ENCODE results near the gene TM7SF3. TPM values are rescaled to one million over a fixed set of nuclear protein-coding genes. Genes with fewer than 3 reads are reported as not detected.

TM7SF3 gene
- total RNA-seq: 100 to 1,000 TPM in 3 of 4 donors, 10 to 100 TPM in 1; 78.6 to 124 (median 119) TPM

DNA sequence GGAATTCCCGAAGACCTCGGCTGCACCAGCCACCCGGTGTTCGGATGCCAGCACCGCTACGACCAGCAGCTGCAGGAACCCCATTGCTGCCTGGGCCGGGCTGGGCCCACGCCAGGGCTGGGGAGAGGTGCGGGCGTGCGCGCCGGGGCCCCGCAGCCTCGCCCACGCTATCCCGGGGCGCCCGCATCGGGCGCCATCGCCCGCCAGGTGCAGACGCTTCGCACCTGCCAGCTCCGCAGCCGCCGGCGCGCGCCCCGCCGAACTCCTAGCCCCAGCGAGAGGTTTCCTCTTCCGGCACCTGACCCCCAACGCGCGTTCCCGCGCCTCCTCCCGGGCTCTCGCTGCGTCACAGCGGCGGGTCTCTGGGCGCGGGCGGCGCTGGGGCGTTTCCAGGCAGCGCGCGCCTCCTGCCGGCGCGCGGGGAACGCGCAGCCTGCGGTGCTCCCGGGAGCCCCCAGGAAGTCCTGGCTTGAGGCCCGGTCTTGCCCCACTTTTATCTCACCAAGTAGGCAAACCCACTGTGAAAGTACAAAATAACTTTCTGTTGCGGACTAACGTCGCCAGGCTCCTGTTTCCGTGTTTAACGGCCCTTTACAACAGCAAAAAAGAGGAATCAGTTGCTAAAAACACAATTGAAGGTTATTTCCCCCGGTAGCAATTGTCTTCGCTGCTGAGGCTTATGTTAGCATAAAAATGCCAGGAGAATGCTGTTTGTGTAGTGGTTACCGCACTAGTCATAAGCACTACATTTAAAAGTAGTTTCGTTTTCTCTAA, at the start of gene TM7SF3:
Gene TM7SF3, minus strand, starts transcription at position 300 of the 774 bp plus-strand sequence. Its CDS starts 216 bp downstream, at position 84.
- Histone ChIP-seq H3K4me3 (peak within 1 kb of the TSS; percentile 78 to 98 (median 84)), H3K4me1 (peaks cover 4 to 61% (median 22%) of the 10 kb centered on the region in 4 donors), H3K27me3 (no peaks in the 10 kb centered on the region), H3K9me3 (no peaks in the 10 kb centered on the region), H3K27ac (peak within 1 kb of the TSS; percentile 92 to 95 (median 94)), H3K36me3 (no peaks in the 10 kb centered on the region)
- 1 to 2% methylated on average over 14 to 55 of the region's 71 CpGs for WGBS, 2 donors
- TF ChIP-seq POLR2A (IDR thresholded peaks at IDR 0.05) (peak; percentile 51 to 74), EP300 (IDR thresholded peaks at IDR 0.05) (peak in 1 of 2 donors; percentile 66)
- TF ChIP-seq, protein P1, sequence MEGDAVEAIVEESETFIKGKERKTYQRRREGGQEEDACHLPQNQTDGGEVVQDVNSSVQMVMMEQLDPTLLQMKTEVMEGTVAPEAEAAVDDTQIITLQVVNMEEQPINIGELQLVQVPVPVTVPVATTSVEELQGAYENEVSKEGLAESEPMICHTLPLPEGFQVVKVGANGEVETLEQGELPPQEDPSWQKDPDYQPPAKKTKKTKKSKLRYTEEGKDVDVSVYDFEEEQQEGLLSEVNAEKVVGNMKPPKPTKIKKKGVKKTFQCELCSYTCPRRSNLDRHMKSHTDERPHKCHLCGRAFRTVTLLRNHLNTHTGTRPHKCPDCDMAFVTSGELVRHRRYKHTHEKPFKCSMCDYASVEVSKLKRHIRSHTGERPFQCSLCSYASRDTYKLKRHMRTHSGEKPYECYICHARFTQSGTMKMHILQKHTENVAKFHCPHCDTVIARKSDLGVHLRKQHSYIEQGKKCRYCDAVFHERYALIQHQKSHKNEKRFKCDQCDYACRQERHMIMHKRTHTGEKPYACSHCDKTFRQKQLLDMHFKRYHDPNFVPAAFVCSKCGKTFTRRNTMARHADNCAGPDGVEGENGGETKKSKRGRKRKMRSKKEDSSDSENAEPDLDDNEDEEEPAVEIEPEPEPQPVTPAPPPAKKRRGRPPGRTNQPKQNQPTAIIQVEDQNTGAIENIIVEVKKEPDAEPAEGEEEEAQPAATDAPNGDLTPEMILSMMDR (IDR thresholded peaks at IDR 0.05): peak; percentile 93 to 99 (median 98)
- DNase-seq (ENCODE audit: low spot score in 2 of 2): peak; percentile 82 to 83

DNA sequence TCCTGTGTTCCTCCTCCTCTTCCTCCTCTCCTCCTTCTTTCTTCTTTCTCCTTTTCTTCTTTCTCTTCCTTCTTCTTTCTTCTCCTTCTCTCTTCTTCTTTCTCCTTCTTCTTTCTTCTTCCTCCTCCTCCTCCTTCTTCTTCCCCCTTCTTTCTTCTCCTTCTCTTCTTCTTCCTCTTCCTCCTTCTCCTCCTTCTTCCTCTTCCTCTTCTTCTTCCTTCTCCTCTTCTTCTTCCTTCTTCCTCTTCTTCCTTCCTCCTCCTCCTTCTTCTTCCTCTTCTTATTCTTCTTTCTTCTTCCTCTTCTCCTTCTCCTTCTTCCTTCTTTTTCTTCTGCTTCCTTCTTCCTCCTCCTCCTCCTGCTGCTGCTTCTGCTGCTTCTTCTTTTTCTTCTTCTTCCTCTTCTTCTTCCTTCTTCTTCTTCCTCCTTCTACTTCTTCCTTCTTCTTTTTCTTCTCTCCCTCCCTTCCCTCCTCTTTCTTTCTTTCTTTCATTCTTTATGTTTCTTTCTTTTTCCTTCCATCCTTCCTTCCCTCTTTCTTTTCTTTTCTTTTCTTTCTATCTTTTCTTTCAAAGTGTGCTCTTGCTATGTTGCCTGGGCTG, 49.2 kb upstream of the TM7SF3 start:
- Histone ChIP-seq H3K4me3 (no peak overlapping the region), H3K27ac (no peak overlapping the region), H3K4me1 (no peaks in the 10 kb centered on the region), H3K36me3 (peaks cover 0 to 19% (median 0%) of the 10 kb centered on the region in 3 donors), H3K27me3 (no peaks in the 10 kb centered on the region), H3K9me3 (peaks cover 0 to 4% (median 0%) of the 10 kb centered on the region in 4 donors)
- no peak for DNase-seq (ENCODE audit: low spot score in 2 of 2)
- TF ChIP-seq EP300 (IDR thresholded peaks at IDR 0.05) (no peak), POLR2A (IDR thresholded peaks at IDR 0.05) (no peak)
- TF ChIP-seq, protein P1 (IDR thresholded peaks at IDR 0.05): no peak

DNA sequence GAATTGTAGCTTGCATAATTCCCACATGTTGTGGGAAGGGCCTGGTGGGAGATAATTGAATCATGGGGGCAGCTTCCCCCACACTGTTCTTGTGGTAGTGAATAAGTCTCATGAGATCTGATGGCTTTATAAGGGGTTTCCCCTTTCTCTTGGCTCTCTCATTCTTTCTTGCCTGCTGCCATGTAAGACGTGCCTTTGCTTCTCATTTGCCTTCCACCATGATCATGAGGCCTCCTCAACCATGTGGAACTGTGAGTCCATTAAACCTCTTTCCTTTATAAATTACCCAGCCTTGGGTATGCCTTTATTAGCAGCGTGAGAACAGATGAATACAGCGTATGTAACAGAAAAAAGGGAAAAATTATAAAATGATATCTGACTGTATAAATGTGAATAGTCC, 47.1 kb upstream of the TM7SF3 start:
- Histone ChIP-seq H3K4me1 (no peaks in the 10 kb centered on the region), H3K36me3 (peaks cover 0 to 10% (median 0%) of the 10 kb centered on the region in 3 donors), H3K9me3 (peaks cover 0 to 4% (median 0%) of the 10 kb centered on the region in 4 donors), H3K27ac (no peak overlapping the region), H3K27me3 (no peaks in the 10 kb centered on the region), H3K4me3 (no peak overlapping the region)
- no peak for DNase-seq (ENCODE audit: low spot score in 2 of 2)
- WGBS, 2 donors: 84 to 85% methylated on average over 3 of the region's 3 CpGs
- TF ChIP-seq EP300 (IDR thresholded peaks at IDR 0.05) (no peak), POLR2A (IDR thresholded peaks at IDR 0.05) (no peak)
- TF ChIP-seq, protein P1 (IDR thresholded peaks at IDR 0.05): no peak

GRCh38 chr12:27060740-27061139, 46.6 kb upstream of the TM7SF3 start:
- TF ChIP-seq, protein P1 (IDR thresholded peaks at IDR 0.05): no peak
- TF ChIP-seq POLR2A (IDR thresholded peaks at IDR 0.05) (no peak), EP300 (IDR thresholded peaks at IDR 0.05) (no peak)
- WGBS, 2 donors: 73 to 81% methylated on average over 2 of the region's 2 CpGs
- DNase-seq (ENCODE audit: low spot score in 2 of 2): no peak

GRCh38 chr12:27057543-27057942, 43.4 kb upstream of the TM7SF3 start:
- DNase-seq (ENCODE audit: low spot score in 2 of 2): no peak
- Histone ChIP-seq H3K27ac (no peak overlapping the region), H3K4me3 (no peak overlapping the region), H3K36me3 (peaks cover 0 to 10% (median 0%) of the 10 kb centered on the region in 3 donors), H3K27me3 (no peaks in the 10 kb centered on the region), H3K4me1 (no peaks in the 10 kb centered on the region), H3K9me3 (no peaks in the 10 kb centered on the region)
- no peak for TF ChIP-seq EP300 (IDR thresholded peaks at IDR 0.05)
- TF ChIP-seq, protein P1 (IDR thresholded peaks at IDR 0.05): no peak
- no peak for TF ChIP-seq POLR2A (IDR thresholded peaks at IDR 0.05)
- WGBS, 2 donors: 70 to 82% methylated on average over 3 of the region's 3 CpGs

More at GRCh38 chr12:27060740-27061139, 46.6 kb upstream of the TM7SF3 start:
- Histone ChIP-seq H3K4me3 (no peak overlapping the region), H3K36me3 (peaks cover 0 to 10% (median 0%) of the 10 kb centered on the region in 3 donors), H3K27me3 (no peaks in the 10 kb centered on the region), H3K27ac (no peak overlapping the region), H3K4me1 (no peaks in the 10 kb centered on the region), H3K9me3 (peaks cover 0 to 4% (median 0%) of the 10 kb centered on the region in 4 donors)

Measured in tibial nerve (tissue), 4 donors.